Measurements from ENCODE around the gene FAM53B. TPM values are rescaled to one million over a fixed set of nuclear protein-coding genes. Genes with fewer than 3 reads are reported as not detected.
"Not testable (repeated sequence)": the region's sequence is repeated elsewhere in the genome, so short reads cannot be mapped to it uniquely, and the experiment has no call there.

Gene FAM53B
- total RNA-seq, 2 donors from 2014 or later = 17.1 to 21.1 TPM

DNA sequence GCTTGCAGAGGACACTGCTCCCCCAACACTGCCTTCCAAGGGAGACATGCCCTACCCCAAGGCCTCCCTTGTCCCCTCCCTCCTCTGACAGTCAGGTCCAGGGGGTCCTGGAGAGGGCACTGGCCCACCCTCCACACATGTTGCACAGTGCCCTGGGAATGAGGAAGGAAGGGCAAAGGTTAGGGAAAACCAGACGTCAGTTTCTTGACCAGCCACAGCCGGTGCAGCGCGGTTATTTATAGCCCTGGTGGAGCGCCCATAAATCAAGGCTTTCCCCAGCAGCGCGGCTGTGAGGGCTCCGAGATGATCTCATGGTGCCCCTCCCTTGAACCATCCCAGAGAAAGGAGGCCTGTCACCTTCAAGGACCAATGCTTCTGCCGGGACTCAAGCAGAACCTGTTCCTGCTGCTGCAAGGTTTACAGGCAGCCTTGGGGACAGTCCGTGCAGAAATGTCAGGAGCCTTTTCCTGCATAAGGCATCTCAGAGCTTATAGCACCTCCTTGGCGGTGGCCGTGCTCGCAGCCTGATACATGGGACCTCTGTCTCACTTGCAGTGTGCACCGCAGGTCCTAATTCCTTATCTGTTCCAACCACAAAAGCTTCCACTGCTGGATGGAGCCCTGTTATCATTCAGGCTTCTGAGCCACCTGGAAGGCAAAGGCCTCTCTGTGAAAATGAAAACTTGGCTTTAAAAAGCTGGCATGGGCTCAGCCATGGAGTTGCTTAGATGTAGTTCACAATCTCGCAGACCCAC is 155.3 kb downstream of the FAM53B start:
- peak; percentile 57 for ATAC-seq
- H3K9me3 ChIP-seq = no peaks in the 10 kb centered on the region
- H3K36me3 ChIP-seq (replicated peaks in 1 of 2; ENCODE audit: insufficient read depth in 1 of 2, low read depth in 2 of 2) = no peaks in the 10 kb centered on the region
- DNase-seq = peak; percentile 28 to 52 (median 46)
- peaks cover 22% of the 10 kb centered on the region for H3K4me1 ChIP-seq
- no peak for TF ChIP-seq POLR2A (IDR thresholded peaks at IDR 0.05)
- TF ChIP-seq, protein P1, sequence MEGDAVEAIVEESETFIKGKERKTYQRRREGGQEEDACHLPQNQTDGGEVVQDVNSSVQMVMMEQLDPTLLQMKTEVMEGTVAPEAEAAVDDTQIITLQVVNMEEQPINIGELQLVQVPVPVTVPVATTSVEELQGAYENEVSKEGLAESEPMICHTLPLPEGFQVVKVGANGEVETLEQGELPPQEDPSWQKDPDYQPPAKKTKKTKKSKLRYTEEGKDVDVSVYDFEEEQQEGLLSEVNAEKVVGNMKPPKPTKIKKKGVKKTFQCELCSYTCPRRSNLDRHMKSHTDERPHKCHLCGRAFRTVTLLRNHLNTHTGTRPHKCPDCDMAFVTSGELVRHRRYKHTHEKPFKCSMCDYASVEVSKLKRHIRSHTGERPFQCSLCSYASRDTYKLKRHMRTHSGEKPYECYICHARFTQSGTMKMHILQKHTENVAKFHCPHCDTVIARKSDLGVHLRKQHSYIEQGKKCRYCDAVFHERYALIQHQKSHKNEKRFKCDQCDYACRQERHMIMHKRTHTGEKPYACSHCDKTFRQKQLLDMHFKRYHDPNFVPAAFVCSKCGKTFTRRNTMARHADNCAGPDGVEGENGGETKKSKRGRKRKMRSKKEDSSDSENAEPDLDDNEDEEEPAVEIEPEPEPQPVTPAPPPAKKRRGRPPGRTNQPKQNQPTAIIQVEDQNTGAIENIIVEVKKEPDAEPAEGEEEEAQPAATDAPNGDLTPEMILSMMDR (IDR thresholded peaks at IDR 0.05) = no peak
- H3K4me3 ChIP-seq = no peak overlapping the region
- intact Hi-C loops (cut with DNase I) = no loop called here
- 17 to 26% methylated on average over 4 to 15 of the region's 15 CpGs for WGBS, 2 donors
- no peaks in the 10 kb centered on the region for H3K27me3 ChIP-seq
- peak overlapping the region in 3 of 4 donors; percentile 24 to 49 (median 46) for H3K27ac ChIP-seq

DNA sequence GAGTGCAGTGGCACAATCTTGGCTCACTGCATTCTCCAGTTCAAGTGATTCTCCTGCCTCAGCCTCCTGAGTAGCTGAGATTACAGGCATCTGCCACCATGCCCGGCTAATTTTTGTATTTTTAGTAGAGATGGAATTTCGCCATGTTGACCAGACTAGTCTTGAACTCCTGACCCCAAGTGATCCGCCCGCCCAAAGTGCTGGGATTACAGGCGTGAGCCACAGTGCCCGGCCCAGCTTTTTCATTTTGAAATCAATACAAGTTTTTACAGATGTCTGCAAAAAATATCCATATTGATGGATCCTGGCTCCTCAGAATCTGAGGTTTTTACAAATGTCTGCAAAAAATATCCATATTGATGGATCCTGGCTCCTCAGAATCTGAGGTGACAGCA is 155.8 kb downstream of the FAM53B start:
- WGBS, 2 donors = 90% methylated on average over 6 of the region's 6 CpGs
- DNase-seq; intact Hi-C loops (cut with DNase I); H3K27me3 ChIP-seq; H3K9me3 ChIP-seq; ATAC-seq; H3K4me3 ChIP-seq; H3K36me3 ChIP-seq (replicated peaks in 1 of 2; ENCODE audit: insufficient read depth in 1 of 2, low read depth in 2 of 2): not testable (repeated sequence)
- H3K4me1 ChIP-seq = peaks cover 22% of the 10 kb centered on the region
- H3K27ac ChIP-seq = peak overlapping the region in 3 of 4 donors; percentile 24 to 49 (median 46)

DNA sequence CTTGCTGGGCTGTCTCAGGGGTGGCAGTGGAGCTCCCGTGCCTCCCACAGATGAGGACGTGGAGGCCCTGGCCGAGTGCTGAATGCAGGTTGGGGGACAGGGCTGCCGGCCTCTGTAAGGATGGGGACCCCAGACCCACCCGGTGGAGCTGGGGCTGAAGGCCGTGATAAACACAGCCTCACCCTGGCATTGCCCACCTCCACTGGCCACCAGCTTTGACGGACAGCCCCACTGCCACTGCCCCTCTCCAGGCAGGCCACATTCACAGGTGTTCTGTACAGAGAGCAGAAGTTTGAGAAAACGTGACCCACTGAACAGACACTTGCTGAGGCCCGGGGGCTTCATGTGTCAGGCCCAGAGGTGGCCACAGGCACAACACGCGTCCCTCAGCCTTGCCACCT is 156.4 kb downstream of the FAM53B start:
- Histone ChIP-seq H3K27ac (no peak overlapping the region), H3K9me3 (no peaks in the 10 kb centered on the region), H3K36me3 (replicated peaks in 1 of 2; ENCODE audit: insufficient read depth in 1 of 2, low read depth in 2 of 2) (no peaks in the 10 kb centered on the region), H3K4me3 (no peak overlapping the region), H3K27me3 (no peaks in the 10 kb centered on the region), H3K4me1 (peaks cover 22% of the 10 kb centered on the region)
- ATAC-seq = no peak
- intact Hi-C loops (cut with DNase I) = no loop called here
- TF ChIP-seq, protein P1 (IDR thresholded peaks at IDR 0.05) = no peak
- TF ChIP-seq POLR2A (IDR thresholded peaks at IDR 0.05) = no peak
- WGBS, 2 donors = 87 to 89% methylated on average over 8 to 11 of the region's 11 CpGs
- DNase-seq = no peak

DNA sequence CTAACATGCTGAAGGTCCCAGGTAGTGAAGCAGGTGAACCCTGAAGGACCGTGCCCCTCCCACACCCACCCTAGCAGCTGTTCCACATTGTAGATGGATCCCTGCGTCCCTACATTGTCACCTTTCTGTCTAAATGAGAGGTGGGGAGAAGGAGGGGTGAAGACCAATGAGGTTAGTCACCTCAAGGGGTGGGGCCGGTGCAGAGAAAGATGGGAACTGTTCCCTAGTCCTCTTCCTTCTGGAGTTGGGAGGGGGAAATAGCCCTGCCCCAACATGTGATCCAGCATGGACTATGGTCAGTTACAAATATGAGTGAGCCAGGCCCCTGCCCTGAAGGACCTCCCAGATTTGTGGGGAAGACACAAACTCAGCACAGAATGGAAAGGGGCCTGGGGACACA is 158.0 kb downstream of the FAM53B start:
- WGBS, 2 donors = 92 to 93% methylated on average over 3 of the region's 3 CpGs
- ATAC-seq (no peak), DNase-seq (no peak)
- Histone ChIP-seq H3K4me1 (peaks cover 22% of the 10 kb centered on the region), H3K27ac (no peak overlapping the region), H3K36me3 (replicated peaks in 1 of 2; ENCODE audit: insufficient read depth in 1 of 2, low read depth in 2 of 2) (no peaks in the 10 kb centered on the region), H3K4me3 (no peak overlapping the region), H3K9me3 (no peaks in the 10 kb centered on the region), H3K27me3 (no peaks in the 10 kb centered on the region)
- intact Hi-C loops (cut with DNase I) = no loop called here
- TF ChIP-seq POLR2A (IDR thresholded peaks at IDR 0.05) = no peak
- TF ChIP-seq, protein P1 (IDR thresholded peaks at IDR 0.05) = no peak

DNA sequence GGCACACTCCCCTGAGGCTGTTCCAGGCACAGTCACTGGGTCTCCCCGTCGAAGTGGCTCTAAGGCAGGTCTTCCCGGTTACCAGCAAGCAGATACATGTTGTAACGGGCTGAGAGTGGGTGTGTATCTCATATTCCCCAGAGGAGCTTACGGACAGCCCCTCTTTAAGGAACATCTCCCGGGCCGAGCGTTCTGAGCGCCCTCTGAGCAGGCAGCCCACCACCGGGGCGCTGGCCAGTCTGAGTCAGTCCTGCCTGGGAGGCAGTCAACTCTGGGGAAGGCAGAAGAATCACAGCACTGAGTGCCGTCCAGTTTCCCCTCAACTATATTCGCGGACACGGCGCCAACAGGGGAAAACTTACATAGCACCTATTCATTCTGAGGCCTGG is 165.2 kb downstream of the FAM53B start:
- 92 to 100% methylated on average over 4 to 16 of the region's 16 CpGs for WGBS, 2 donors
- Histone ChIP-seq H3K27ac (no peak overlapping the region), H3K4me1 (no peaks in the 10 kb centered on the region), H3K27me3 (no peaks in the 10 kb centered on the region), H3K36me3 (replicated peaks in 1 of 2; ENCODE audit: insufficient read depth in 1 of 2, low read depth in 2 of 2) (no peaks in the 10 kb centered on the region), H3K9me3 (no peaks in the 10 kb centered on the region), H3K4me3 (no peak overlapping the region)
- DNase-seq = no peak
- intact Hi-C loops (cut with DNase I) = no loop called here
- TF ChIP-seq POLR2A (IDR thresholded peaks at IDR 0.05) = no peak
- TF ChIP-seq, protein P1 (IDR thresholded peaks at IDR 0.05) = no peak
- ATAC-seq = no peak

All from body of pancreas (tissue), 4 donors.